GM12875 (cell line): ENCODE data around the gene TCF7.

Experiments used
- H3K4me3 ChIP-seq: one replicate; pipeline ENCODE4 v1.5.1; 2011; ENCODE audit warnings: low read depth, low read length, control low read depth
- CTCF ChIP-seq: IDR thresholded peaks from 2 replicates; pipeline ENCODE4 v1.5.1; 2011; ENCODE audit warnings: low read depth, mild to moderate bottlenecking, control low read depth, inconsistent platforms, low read length, moderate library complexity, borderline replicate concordance; ENCODE audit not compliant: insufficient read depth

The TCF7 gene

GRCh38 chr5:134120386-134121138, 6.1 kb downstream of the TCF7 start:
- no peak for TF ChIP-seq CTCF
- H3K4me3 ChIP-seq: no peak overlapping the region

GRCh38 chr5:134122530-134122929, 8.0 kb downstream of the TCF7 start:
- TF ChIP-seq CTCF: no peak
- H3K4me3 ChIP-seq: no peak overlapping the region

- no peak overlapping the region for H3K4me3 ChIP-seq
Measured at GRCh38 chr5:134123360-134123759, 8.9 kb downstream of the TCF7 start.

GRCh38 chr5:134124289-134125038, 10.0 kb downstream of the TCF7 start:
- no peak overlapping the region for H3K4me3 ChIP-seq
- no peak for TF ChIP-seq CTCF

More at GRCh38 chr5:134123360-134123759, 8.9 kb downstream of the TCF7 start:
- no peak for TF ChIP-seq CTCF

- H3K4me3 ChIP-seq: no peak overlapping the region
- TF ChIP-seq CTCF: no peak
Measured at GRCh38 chr5:134125039-134126015, 10.8 kb downstream of the TCF7 start.

- no peak for TF ChIP-seq CTCF
- no peak overlapping the region for H3K4me3 ChIP-seq
Measured at GRCh38 chr5:134127376-134127861, 12.9 kb downstream of the TCF7 start.
